GM18499 (cell line): Measurements from ENCODE around the gene NDUFS8.

Experiments
- ATAC-seq: cut with Tn5 transposase; IDR thresholded peaks from one replicate; pipeline ENCODE4 v1.9.1; 2021; ENCODE audit warnings: moderate number of reproducible peaks; ENCODE audit not compliant: insufficient read depth, unreplicated experiment

NDUFS8 gene

DNA sequence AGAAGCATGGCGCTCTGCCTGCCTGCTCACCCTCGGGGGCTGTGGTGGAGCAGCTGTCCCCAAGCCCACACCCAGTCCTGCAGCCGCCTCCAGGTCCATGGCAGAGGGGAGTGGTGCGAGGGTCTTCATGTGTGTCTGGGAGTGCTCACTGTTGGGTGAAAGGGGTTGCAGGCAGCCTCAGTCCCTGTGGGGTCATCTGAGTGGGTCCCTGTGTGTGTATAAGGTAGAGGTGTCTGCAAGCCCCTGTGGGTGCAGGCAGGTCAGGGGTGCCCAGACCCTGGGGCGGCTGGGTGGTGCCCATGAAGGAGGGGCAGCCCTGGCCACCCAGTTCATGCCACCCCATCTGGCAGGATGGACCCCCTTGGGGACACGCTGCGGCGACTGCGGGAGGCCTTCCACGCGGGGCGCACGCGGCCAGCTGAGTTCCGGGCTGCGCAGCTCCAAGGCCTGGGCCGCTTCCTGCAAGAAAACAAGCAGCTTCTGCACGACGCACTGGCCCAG is 15.5 kb upstream of the NDUFS8 start:
- no peak for ATAC-seq

DNA sequence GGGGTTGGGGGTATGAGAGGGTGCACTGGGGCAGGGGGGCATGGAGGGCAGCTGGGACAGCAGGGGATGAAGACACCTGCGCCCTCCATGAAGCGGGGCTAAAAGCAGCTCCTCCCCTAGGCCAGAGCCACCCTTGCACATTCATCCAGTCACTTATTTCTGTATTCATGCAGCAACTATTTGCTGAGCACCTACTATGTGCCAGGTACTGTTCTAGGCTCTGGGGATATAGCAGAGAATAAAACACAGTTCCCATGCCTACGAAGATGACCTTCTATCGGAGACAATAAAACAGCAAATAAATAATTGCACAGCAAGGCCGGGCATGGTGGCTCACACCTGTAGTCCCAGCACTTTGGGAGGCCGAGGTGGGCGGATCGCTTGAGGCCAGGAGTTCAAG is 15.0 kb upstream of the NDUFS8 start:
- ATAC-seq = no peak

DNA sequence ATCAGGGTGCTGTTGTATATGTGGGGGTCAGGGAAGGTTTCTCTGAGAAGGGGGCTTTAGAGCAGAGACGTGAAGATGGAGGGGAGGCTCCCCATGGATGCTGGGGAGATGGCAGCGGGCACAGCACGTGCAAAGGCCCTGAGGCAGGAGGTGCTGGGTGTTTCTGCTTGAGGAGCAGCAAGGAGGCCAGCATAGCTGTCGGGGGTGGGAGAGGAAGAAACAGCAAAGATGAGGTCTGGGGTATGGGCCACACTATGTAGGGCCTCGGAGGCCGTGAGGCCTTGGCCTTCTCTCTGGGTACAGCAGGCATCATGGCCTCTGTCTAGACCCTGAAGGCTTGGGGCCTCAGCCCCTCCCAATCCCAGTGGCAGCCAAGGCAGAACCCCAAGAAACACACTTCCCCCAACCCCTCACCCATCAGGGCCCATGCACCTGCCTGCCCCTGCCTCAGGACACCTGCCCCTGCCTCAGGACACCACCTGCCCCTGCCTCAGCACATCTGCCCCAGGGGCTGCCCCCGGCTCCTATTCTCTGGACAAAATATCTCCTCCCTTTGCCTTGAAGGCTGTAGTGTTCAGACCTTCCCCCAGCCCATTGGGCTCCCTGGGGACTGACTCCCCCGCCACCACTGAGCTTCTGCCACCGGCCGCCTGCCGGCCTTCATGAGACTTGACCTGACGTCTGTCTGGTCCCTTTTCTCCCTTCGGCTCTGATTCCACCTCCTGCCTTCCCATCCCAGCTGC is 14.1 kb upstream of the NDUFS8 start:
- ATAC-seq = no peak

DNA sequence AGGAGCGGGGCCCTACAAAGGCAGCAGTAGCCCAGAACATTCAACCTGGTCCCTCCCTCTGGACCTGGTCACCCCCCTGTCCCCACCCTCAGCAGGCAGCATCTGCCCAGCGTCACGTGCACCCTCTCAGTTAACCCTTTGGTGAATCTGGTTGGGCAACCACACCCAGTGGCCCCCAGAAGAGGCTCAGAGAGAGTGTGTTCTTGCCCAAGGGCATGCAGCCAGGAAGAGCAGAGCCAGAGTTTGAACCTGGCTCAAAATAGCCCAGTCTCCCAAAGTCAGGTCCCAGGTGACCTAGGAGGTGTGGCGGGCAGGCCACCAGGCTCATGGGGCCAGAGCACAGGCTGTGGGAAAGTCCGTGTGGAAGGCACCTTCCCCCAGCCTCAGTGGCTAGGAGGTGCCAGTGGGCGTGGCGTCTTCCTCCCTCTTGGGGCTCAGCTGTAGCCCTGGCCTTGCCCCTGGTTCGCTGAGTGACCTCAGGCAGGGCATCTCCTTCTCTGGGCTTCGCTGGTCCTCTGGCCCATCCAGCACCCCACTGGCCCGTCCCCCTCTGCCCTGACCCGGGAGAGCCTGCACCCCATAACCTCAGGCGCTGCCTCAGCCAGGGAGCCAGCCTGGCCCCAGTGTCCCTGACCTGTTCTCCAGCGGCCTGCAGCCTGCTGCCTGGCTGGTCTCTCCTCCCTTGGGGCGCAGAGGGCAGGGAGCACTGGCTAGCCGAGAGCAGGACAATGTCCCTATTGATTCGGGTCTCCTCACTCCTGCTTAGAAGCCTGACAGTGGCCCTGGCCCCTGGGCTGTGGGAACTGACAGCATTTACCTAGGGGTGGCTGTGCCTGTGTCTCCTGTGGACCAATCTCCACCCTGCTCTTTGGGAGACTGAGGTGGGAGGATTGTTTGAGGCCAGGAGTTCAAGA is 13.3 kb upstream of the NDUFS8 start:
- ATAC-seq = no peak

DNA sequence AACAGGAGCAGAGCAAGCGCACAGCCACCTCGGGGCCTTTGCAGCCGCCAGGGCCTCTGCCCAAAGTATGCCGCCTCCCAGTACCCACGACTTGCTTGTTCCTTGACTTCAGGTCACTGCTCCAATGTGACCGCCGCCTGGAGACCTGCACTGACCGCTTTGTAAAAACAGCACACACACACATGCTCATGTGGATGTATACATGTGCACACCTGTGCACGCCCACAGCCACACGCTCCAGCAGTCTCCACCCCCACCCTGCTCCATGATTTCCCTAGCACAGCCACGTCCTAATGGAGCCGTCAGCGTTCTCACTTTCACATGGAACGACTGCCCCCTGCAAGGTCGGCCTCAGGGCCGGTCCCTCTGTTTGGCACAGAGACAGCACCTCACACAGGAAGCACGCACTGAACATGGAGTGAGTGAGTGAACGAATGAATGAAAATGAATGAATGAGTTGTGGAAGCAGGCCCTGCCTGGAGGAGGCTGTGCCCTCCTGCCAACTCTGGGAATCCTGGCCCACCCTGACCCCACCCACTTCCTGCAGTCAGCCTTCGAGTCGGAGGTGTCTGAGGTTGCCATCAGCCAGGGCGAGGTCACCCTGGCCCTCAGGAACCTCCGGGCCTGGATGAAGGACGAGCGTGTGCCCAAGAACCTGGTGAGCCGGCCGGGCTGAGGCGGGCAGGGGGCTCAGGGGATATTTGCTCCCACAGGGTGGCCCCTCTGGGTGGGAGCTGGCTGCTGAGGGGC is 12.3 kb upstream of the NDUFS8 start:
- ATAC-seq = no peak

DNA sequence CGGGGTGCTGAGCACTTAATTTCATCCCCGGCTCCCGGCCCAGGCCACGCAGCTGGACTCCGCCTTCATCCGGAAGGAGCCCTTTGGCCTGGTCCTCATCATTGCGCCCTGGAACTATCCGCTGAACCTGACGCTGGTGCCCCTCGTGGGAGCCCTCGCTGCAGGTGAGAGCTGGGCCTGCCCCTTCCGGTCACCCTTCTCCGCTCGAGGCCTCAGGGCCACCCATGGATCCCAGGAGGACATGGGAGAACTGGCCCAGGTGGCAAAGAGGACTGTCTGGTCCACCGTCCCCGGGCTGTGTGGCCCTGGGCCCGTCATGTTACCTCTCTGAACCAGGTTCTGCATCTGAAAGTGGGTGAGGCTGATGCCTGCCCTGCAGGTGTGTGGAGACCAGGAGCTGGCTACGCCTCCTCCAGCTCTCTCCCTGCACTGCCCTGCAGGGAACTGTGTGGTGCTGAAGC is 11.7 kb upstream of the NDUFS8 start:
- no peak for ATAC-seq

DNA sequence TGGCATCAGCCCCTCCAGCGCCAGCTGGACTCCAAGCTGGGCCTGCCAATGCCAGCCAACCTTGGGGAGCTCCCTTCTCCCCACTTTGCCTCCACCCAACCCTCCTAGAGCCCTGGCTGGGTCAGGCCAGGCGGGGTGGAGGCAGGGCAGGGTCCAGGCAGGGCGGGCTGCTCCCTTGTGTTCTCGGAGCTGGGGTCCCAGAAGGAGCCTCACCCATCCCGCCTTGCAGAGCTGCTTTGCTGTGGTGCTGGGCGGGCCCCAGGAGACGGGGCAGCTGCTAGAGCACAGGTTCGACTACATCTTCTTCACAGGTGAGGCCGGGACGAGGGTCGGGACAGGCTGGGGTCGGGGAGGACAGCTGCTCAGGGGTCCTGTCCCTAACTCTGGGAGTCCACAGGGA is 11.0 kb upstream of the NDUFS8 start:
- ATAC-seq = no peak

DNA sequence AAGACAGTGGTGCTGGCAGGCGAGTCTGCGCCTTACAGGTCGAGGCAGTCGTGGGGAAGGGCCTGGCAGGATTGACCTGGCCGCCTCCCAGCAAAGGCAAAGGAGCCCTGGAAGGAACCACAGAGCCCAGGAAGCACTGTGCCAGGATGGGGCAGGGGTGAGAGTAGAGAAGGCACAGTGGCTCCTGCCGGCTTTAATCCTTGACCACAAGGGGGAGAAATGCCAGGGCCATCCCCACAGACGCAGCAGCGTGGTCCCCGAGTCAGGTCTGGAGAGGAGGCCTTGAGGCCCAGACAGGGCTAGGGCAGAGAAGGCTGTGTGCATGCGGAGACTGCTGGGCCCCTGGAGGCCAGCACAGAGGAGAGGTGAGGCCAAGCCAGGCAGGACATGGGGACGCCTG is 9.9 kb upstream of the NDUFS8 start:
- no peak for ATAC-seq

DNA sequence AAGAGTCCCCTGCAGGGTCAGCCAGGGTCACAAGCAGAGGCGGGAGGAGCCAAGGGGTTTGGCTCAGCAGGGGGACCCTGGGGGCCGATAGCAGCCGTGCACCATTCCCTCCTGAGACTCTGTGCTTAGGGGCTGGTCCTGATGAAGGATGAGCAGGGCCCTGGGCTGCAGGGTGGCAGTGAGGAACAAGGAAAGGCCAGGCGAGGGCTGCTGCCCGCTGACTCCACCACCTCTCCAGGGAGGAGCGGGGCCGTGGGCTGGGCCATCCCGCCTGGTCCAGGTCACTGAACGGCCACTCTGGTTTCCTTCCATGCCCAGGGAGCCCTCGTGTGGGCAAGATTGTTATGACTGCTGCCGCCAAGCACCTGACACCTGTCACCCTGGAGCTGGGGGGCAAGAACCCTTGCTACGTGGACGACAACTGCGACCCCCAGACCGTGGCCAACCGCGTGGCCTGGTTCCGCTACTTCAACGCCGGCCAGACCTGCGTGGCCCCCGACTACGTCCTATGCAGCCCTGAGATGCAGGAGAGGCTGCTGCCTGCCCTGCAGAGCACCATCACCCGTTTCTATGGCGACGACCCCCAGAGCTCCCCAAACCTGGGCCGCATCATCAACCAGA is 9.2 kb upstream of the NDUFS8 start:
- ATAC-seq = no peak

DNA sequence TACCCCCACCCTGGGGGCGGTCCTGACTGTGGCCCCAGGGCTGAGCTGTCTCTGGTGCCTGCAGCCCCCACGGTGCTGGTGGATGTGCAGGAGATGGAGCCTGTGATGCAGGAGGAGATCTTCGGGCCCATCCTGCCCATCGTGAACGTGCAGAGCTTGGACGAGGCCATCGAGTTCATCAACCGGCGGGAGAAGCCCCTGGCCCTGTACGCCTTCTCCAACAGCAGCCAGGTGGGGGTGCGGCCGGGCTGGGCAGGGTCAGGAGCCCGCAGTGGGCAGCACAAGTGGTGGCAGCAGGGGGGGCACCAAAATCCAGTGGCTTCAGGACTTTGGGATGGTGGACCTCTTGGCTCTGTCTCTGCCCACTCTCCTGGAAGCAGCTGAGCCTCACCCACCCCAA is 8.0 kb upstream of the NDUFS8 start:
- ATAC-seq = no peak

DNA sequence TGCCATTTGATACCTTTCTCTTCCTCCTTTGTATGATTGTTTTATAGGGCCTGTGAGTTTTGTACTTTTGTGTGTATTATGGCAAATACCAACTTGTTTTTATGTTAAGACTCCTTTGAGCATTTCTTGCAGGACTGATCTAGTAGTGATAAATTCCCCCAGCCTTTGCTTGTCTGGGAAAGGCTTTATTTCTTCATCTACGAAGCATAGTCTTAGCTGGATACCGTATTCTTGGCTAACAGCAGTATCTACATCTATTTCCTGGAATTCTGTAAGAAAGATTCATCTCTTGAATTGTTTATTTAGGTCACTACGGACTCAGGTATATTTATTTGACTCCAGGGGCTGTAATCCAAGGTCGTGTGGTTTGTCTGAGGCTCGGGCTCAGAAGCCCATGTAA is 6.0 kb upstream of the NDUFS8 start:
- ATAC-seq = no peak

DNA sequence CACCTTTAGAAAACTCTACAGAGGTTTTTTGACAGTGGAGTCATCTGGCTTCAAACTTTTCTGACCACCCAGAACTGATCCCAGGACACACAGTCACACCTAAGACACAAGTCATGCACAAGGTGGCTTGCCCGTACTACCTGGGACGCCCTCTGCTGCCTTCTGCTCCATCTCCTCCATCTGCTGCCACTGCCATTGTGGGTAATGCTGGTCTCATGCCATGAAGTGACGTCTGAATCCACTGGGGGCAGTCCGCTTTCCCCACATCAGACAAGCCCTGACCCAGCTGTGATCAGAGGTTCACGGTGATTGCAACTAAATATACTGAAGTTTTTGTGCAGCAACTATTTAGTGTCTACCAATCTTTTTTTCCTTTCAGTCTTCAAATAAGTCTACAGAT is 5.4 kb upstream of the NDUFS8 start:
- no peak for ATAC-seq

DNA sequence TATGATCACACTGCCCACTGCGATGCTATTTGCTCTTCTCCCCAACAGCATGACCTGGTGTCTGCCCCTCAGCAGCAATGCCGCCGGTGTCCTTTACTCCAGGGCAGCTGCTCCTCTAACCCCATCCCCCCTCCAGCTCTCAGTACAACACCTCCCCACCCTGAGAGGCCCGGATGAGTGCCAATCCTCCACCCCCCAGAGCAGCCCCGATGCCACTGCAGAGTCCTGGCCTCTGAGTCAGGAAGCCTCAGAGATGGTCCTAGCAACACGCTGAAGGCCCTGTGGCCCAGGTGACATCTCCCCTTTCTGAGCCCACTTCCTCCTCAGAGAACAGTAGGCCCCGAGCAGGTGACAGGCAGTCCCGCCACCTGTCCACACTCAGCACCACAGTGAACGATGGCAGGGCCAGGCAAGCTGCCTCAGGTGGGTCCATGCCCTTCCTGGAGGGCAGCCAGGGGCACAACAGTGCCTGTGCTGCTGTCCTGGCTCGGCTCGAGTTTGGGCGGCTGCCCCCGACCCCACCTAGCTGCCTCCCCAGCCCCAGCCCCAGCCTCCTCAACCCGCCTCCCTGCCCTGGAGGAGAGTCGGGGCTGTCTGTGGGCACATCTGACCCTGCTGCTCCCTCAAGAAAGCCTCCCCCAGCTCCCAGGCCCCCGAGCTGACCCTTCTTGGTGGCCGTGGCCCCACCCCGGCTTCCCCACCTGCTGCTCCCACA is 3.9 kb upstream of the NDUFS8 start:
- no peak for ATAC-seq

DNA sequence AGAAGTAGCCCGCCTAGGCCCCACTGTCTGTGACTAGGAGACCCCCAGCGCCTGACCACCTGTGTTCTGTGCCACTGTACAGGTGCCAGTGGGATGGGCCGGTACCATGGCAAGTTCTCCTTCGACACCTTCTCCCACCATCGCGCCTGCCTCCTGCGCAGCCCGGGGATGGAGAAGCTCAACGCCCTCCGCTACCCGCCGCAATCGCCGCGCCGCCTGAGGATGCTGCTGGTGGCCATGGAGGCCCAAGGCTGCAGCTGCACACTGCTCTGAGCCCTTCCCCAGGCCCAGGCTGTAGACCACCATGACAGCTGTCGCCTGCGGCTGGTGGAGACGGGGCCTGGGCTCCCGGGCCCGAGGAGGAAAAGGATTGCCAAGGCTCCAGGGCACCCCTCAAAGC is 2.8 kb upstream of the NDUFS8 start:
- no peak for ATAC-seq

DNA sequence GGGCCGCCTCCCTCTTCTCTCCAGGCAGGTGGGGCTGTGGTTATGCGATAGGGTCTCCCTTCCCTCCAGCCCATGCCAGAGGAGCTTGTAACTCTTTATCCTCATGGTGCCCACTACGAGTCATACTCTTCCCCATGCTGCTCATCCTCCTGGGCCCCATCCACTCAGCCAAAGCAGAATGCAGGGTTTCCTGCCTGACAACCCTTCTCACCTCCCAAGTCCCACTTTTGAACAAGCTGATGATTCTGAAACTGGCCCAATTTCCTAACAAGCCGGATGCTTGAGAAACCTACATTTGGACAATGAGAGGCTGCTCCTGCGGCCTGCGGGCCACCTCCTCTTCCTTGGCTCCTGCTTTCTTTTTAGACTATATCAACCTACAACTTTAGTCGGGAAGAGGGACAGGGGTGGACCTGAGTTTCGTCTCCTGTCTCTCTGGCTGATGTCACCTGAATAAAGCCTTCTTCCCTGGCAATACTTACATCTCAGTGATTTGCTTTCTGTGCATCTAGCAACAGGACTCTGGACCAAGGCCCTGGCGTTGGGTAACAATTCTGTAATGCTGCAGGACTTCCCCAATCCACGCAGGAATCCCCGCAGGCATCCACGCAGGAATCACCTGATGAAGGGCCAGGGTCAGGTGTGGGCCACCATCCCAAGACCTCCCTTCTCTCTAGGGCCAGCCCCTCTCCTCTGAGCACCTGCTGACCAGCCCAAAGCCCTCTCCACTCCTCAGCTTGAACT is 1.5 kb upstream of the NDUFS8 start:
- no peak for ATAC-seq

DNA sequence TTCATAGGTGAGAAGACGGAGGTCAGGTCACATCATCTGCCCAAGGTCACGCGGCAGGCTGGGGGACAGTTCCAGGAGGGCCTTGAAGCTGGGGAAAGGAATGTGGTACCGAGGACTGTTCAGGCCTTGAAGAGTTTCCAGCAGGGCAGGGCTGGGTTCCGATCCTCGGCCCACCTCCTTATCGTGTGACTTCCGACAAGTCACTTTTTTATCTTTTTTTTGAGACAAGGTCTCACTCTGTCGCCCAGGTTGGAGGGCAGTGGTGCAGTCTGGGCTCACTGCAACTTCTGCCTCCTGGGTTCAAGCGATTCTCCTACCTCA is 623 bp downstream of the NDUFS8 start:
- ATAC-seq = no peak

DNA sequence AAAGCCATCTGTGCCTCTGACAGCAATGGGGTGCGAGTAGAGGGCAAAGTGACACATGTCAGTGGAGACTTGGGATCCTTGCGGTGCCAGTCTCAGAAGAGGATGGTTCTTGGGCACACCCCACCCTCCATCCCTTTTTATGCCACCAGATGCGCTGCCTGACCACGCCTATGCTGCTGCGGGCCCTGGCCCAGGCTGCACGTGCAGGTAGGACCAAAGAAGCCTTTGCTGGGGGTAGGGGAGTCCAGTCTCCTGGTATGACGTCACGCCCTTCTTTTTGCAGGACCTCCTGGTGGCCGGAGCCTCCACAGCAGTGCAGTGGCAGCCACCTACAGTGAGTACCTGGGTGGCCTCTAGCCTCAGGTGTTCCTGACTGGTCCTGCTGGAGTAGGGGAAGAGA is 1.5 kb downstream of the NDUFS8 start:
- ATAC-seq = no peak

DNA sequence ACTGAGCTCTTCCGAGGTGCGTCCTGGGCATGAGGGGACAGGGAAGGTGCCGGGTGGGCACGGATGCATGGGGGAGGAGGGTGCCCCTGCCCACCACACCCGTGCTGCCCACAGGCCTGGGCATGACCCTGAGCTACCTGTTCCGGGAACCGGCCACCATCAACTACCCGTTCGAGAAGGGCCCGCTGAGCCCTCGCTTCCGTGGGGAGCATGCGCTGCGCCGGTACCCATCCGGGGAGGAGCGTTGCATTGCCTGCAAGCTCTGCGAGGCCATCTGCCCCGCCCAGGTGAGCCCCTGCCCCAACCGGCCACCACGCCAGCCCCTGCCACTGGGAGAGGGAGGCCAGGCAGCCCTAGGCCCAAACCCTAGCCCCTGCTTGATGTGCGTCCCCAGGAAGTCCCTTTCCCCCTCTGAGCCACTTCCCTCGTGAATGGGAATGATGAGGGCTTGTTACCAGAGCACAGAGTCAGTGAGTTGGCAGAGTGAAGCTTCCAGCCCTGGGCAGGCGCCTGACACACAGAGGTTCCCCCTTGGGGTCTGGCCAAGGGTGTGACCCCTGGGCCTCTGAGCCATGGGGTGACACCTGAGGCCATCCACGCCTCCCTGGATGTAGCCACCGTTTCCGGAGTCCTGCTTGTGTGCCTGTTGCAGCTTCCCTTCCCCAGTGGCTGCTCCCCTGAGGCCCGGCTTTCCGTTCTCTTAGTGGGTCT is 2.7 kb downstream of the NDUFS8 start:
- ATAC-seq = no peak

DNA sequence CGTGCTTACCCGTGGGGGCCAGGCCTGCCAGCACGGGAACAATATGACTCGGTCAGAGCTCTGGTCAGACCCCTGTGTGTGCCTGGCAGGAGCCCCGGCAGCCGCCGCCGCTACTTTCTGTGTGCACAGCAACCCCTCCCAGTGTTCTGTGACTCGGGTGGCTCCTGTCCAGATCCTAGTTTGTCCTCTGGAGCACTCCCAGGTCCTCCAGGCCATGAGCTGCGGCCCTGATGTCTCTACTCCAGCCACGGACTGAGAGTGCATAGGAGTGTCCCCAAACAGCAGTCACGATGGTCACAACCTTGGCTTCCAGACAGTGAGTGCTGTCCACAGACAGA is 3.2 kb downstream of the NDUFS8 start:
- no peak for ATAC-seq
